Stimulated activated CD4-positive, alpha-beta T cell treated with anti-CD3 and anti-CD28 coated beads, TNF-alpha, amount 100 ng/mL, for 24 hours (primary cell): ENCODE data around the gene IL12RB2.
"Not testable (repeated sequence)": the region's sequence is repeated elsewhere in the genome, so short reads cannot be mapped to it uniquely, and the experiment has no call there.

ENCODE experiments used
- DNase-seq, 3 experiments: peaks; one replicate each; pipeline ENCODE4 v3.0.0-alpha.2; 2020; ENCODE audit warnings: low read depth in 3 of 3

The IL12RB2 gene

GRCh38 chr1:67431156-67431765 is 123.6 kb downstream of the IL12RB2 start:
- no peak for DNase-seq

- DNase-seq = no peak
Observed at GRCh38 chr1:67431869-67432578, 124.4 kb downstream of the IL12RB2 start.

GRCh38 chr1:67432745-67433144 is 125.1 kb downstream of the IL12RB2 start:
- DNase-seq = no peak

GRCh38 chr1:67433837-67434236 is 126.2 kb downstream of the IL12RB2 start:
- no peak for DNase-seq

GRCh38 chr1:67434491-67434890 is 126.8 kb downstream of the IL12RB2 start:
- DNase-seq = no peak

- no peak for DNase-seq
Observed at GRCh38 chr1:67436511-67437055, 128.9 kb downstream of the IL12RB2 start.

- DNase-seq = no peak
Observed at GRCh38 chr1:67437961-67438360, 130.3 kb downstream of the IL12RB2 start.

GRCh38 chr1:67439277-67440029 is 131.8 kb downstream of the IL12RB2 start:
- no peak for DNase-seq

- no peak for DNase-seq
Observed at GRCh38 chr1:67440339-67440738, 132.7 kb downstream of the IL12RB2 start.

GRCh38 chr1:67441183-67441582 is 133.5 kb downstream of the IL12RB2 start:
- peak in 2 of 3 experiments; percentile 48 to 49 for DNase-seq

- no peak for DNase-seq
Observed at GRCh38 chr1:67441739-67442281, 134.1 kb downstream of the IL12RB2 start.

- not testable (repeated sequence) for DNase-seq
Observed at GRCh38 chr1:67446014-67446413, 138.3 kb downstream of the IL12RB2 start.
